Thyroid gland (tissue), 4 donors: ENCODE results near the gene RPS14. TPM values are rescaled to one million over a fixed set of nuclear protein-coding genes. Genes with fewer than 3 reads are reported as not detected.

Source experiments
- DNase-seq, 2 donors: peaks; one replicate each; pipeline ENCODE4 v3.0.0-alpha.2; 2019
- H3K27ac ChIP-seq, 3 donors: fragments of 200-600 bp; sonication (generic); 1 replicate in 2 of 3; 2 replicates in 1 of 3; pipeline ENCODE4 v1.5.1; 2016 to 2019; ENCODE audit warnings: mild to moderate bottlenecking in 1 of 3, moderate library complexity in 1 of 3
- H3K27me3 ChIP-seq: fragments of 200-600 bp; sonication (generic); one replicate; pipeline ENCODE4 v1.5.1; 2019
- H3K36me3 ChIP-seq, 2 donors: fragments of 200-600 bp; sonication (generic); one replicate each; pipeline ENCODE4 v1.5.1; 2016 to 2019
- H3K4me1 ChIP-seq, 2 donors: fragments of 200-600 bp; sonication (generic); one replicate each; pipeline ENCODE4 v1.5.1; 2017 to 2019
- H3K4me3 ChIP-seq, 3 donors: fragments of 200-600 bp; sonication (generic); replicated peaks in 1 of 3; 1 replicate in 2 of 3; 2 replicates in 1 of 3; pipeline ENCODE4 v1.5.1; 2016; ENCODE audit warnings: mild to moderate bottlenecking in 1 of 3
- H3K9me3 ChIP-seq: fragments of 200-600 bp; sonication (generic); one replicate; pipeline ENCODE4 v1.5.1; 2017
- CTCF ChIP-seq, 6 experiments: fragments of 200-600 bp in 3 of 6; fragments of 450-650 bp in 3 of 6; sonication (generic) in 3 of 6; IDR thresholded peaks; one replicate each; pipeline ENCODE4 v1.5.1; 2016 to 2019; ENCODE audit warnings: antibody characterized with exemption in 6 of 6, mild to moderate bottlenecking in 2 of 6, inconsistent platforms in 1 of 6, moderate library complexity in 1 of 6
- POLR2A ChIP-seq, 2 donors: fragments of 450-650 bp; IDR thresholded peaks; one replicate each; pipeline ENCODE4 v1.6.1; 2017; ENCODE audit warnings: antibody characterized with exemption in 2 of 2, mild to moderate bottlenecking in 2 of 2, moderate library complexity in 1 of 2
- WGBS, 2 donors: methylation state at CpG; one replicate each; pipeline ENCODE4 v1.1.5; 2017; 5-methylcytosine and 5-hydroxymethylcytosine counted together
- intact Hi-C: fragments of 100-400 bp; cut with DNase I; formaldehyde crosslinking; loops from one replicate; pipeline ENCODE4 v1.15.1; 2023
- total RNA-seq, 4 donors: library from RNA; depleted of rRNA; stranded (reverse); fragments of >200 nt; gene quantifications; one replicate each; pipeline ENCODE4 v1.2.3, GENCODE V29; 2016

RPS14 gene
- total RNA-seq, 4 donors from 2014 or later, result 2,017 to 5,540 (median 2,786) TPM

DNA sequence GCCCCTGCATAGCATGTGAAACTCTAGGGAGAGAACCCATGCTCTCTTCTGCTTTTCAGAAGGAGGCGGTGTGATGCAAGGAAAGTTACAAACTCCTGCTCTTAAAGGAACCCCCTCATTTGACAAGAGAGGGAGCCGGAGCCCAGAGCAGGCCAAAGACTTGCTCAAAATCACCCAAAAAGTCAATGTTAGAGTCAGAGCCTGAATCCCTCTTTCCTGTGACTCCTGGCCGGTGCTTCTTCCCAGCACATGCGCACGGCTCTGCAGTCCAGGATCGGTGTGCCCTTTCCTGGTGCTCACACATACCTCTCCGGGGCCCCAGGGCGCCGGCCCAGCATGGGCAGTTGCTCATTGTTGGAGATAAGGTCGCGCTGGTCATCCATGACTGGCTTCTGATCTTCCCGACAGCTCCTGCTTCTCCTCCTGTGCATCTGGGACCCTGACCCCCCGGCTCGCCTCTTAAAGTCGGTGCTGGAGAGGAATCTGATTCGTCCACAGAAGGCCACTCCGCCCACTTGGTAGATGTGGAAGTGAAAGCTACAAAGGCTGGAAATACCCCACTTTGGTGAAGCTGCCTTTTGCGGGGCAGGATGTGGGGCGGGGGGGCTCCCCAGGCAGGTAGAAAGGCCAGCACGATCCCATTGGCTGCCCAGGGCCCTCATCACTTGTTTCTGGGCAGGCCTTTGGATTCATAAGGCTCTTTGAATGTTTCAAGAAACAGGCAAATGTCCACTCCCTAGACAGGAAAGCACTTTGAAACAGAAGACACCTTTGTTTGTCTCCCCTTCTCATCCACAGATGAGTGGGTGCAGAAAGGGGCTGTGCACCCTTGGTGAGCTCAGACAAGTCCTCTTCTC is 37.0 kb downstream of the RPS14 start, which contains the start of gene CD74:
Gene CD74, minus strand, starts transcription at position 592 of the 857 bp plus-strand sequence. Its CDS starts 161 bp downstream, at position 431.
- peak within 1 kb of the TSS; percentile 78 to 87 (median 79) for H3K27ac ChIP-seq
- no peaks in the 10 kb centered on the region for H3K36me3 ChIP-seq
- TF ChIP-seq POLR2A (IDR thresholded peaks at IDR 0.05) (peak; percentile 7 to 44), CTCF (IDR thresholded peaks at IDR 0.05) (no peak)
- WGBS, 2 donors, result 8 to 9% methylated on average over 13 to 16 of the region's 20 CpGs
- intact Hi-C loops, result no loop called here
- no peaks in the 10 kb centered on the region for H3K9me3 ChIP-seq
- DNase-seq, result peak; percentile 92 to 94
- H3K27me3 ChIP-seq, result no peaks in the 10 kb centered on the region
- H3K4me1 ChIP-seq, result peaks cover 14 to 37% of the 10 kb centered on the region in 2 donors
- peak within 1 kb of the TSS; percentile 2 to 45 (median 29) for H3K4me3 ChIP-seq

DNA sequence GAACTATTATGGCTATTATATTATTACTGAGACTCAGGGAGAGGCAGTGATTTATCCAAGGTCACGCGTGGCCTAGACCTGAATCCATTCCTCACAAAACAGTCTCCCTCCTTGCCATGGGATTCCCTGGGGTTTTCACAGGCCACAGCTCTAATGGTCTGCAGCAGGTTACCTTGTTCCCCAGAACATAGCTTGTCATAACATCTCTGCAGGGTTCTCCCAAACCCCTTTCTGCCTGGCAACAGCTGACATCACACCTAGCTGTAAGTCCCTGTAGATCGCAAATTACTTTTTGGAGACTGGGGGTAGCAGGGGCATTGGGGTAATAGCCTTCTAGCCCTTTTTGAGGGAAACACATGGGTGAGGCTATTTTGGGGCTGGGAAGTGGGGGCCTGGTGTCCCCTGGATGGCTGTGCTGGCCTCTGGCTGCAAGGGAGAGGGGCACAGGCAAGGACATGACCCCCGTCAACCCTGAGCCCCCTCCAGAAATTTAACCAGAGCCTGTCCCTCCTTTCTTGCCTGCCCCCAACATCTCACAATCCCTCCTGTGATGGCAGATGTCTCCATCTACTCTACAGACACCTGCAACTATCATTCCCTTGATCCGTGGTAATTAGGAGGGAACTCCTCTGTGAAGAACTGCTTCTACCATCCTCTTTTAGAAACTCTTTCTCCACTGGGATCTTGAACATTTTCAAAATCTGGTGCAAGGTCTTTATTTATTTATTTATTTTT is 38.1 kb downstream of the RPS14 start:
- intact Hi-C loops, result no loop called here
- peak overlapping the region in 1 of 3 donors; percentile 29 for H3K4me3 ChIP-seq
- WGBS, 2 donors, result 84 to 90% methylated on average over 5 of the region's 5 CpGs

GRCh38 chr5:150410524-150411244 is 38.9 kb downstream of the RPS14 start:
- H3K9me3 ChIP-seq, result no peaks in the 10 kb centered on the region
- WGBS, 2 donors, result 28 to 33% methylated on average over 4 of the region's 4 CpGs
- peak overlapping the region in 1 of 3 donors; percentile 29 for H3K4me3 ChIP-seq
- H3K27ac ChIP-seq, result peak overlapping the region; percentile 78 to 87 (median 86)
- intact Hi-C loops, result no loop called here
- peaks cover 14 to 41% of the 10 kb centered on the region in 2 donors for H3K4me1 ChIP-seq
- TF ChIP-seq CTCF (IDR thresholded peaks at IDR 0.05), result no peak
- no peaks in the 10 kb centered on the region for H3K27me3 ChIP-seq
- peak; percentile 76 to 81 for DNase-seq
- H3K36me3 ChIP-seq, result no peaks in the 10 kb centered on the region

More for the DNA sequence above, 38.1 kb downstream of the RPS14 start:
- DNase-seq, result peak; percentile 61 to 64
- Histone ChIP-seq H3K27ac (peak overlapping the region; percentile 78 to 87 (median 79)), H3K27me3 (no peaks in the 10 kb centered on the region), H3K36me3 (no peaks in the 10 kb centered on the region), H3K9me3 (no peaks in the 10 kb centered on the region), H3K4me1 (peaks cover 14 to 41% of the 10 kb centered on the region in 2 donors)
- TF ChIP-seq CTCF (IDR thresholded peaks at IDR 0.05) (no peak), POLR2A (IDR thresholded peaks at IDR 0.05) (no peak)

DNA sequence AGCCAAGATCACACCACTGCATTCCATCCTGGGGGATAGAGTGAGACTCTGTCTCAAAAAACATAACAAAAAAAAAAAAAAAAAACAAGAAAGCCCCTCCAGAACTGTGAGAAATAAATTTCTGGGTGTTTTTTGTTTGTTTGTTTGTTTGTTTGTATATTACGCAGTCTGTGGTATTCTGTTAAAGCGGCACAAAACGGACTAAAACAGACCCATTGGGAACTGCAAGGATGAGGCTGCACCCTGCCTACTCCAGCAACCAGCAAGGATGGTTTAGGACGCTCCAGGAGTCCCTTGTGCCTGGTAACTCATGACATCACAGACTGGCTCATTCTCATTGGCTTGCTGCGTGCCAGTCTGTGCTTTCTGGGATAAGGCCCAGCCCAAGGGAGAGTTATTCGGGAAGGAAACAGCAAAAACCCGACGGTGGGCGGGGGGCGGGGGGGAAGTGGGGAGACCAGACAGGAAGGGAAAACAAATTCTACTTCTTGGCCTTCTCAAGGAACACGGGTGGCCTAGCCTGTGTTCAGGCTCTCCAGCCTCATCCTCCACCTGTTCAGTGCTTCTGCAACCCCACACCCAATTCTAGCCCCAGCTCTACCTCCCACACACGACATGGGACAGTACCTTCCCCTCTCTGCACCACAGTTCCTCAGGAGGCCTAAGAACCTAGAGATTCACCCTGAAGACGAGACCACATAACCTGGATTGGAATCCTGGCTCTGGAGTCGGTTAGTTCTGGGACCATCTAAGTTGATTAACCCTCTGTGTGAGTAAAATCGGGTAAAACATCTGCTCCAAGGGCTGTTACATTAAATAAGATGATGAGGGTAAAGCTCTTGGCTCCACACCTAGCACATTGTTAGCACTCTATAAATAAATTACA is 39.7 kb downstream of the RPS14 start:
- Histone ChIP-seq H3K27me3 (no peaks in the 10 kb centered on the region), H3K9me3 (no peaks in the 10 kb centered on the region), H3K36me3 (no peaks in the 10 kb centered on the region), H3K4me1 (peaks cover 14 to 41% of the 10 kb centered on the region in 2 donors), H3K4me3 (peak overlapping the region in 1 of 3 donors; percentile 29), H3K27ac (peak overlapping the region; percentile 78 to 87 (median 86))
- peak; percentile 85 for DNase-seq
- TF ChIP-seq POLR2A (IDR thresholded peaks at IDR 0.05) (no peak), CTCF (IDR thresholded peaks at IDR 0.05) (no peak)
- WGBS, 2 donors, result 12 to 19% methylated on average over 14 to 15 of the region's 15 CpGs
- intact Hi-C loops, result no loop called here
